Measurements from ENCODE around the gene KIRREL3. TPM values are rescaled to one million over a fixed set of nuclear protein-coding genes. Genes with fewer than 3 reads are reported as not detected.

Gene KIRREL3
- total and polyA plus RNA-seq, 9 of the 15 experiments (the other 6 are each of a cell fraction or from before 2014, with no cell fraction given), result 0.04 to 0.10 TPM; not detected in 7

GRCh38 chr11:127027000-127027399 lies 26.4 kb upstream of the KIRREL3 start (continued):
- no peak for TF ChIP-seq RBM34 (IDR thresholded peaks at IDR 0.05; ENCODE audit: borderline replicate concordance, insufficient read depth, low read length)
- no peak for TF ChIP-seq PTRF (tag; IDR thresholded peaks at IDR 0.05)
- no peak for TF ChIP-seq ASH1L (IDR thresholded peaks at IDR 0.05; ENCODE audit: borderline replicate concordance, low read depth, partially characterized antibody)
- TF ChIP-seq E2F6 (IDR thresholded peaks at IDR 0.05; ENCODE audit: borderline replicate concordance in 1 of 2, extremely low read depth in 1 of 2, insufficient read depth in 1 of 2, insufficient read length in 1 of 2, low read depth in 1 of 2, low read length in 1 of 2, poor library complexity in 1 of 2, severe bottlenecking in 1 of 2), result no peak
- TF ChIP-seq DDX20 (tag; IDR thresholded peaks at IDR 0.05; ENCODE audit: low read depth), result no peak
- TF ChIP-seq ZFP91 (CRISPR knock-in tag; IDR thresholded peaks at IDR 0.05), result no peak
- TF ChIP-seq TCF7L2 (IDR thresholded peaks at IDR 0.05; ENCODE audit: low read depth, low read length), result no peak

GRCh38 chr11:127023991-127024390 lies 23.4 kb upstream of the KIRREL3 start:
- FAIRE-seq (no peak), ATAC-seq (no peak), DNase-seq (ENCODE audit: extremely low read depth in 1 of 4, low spot score in 3 of 4) (no peak)
- WGBS (ENCODE audit: insufficient coverage, low coverage, missing lambda C conversion rate), result 0% methylated on average over 2 of the region's 2 CpGs
- POLR2A ChIA-PET, result no interaction called here
- in situ Hi-C loops (cut with MboI) (no loop called here), intact Hi-C loops (cut with micrococcal nuclease) (no loop called here)
- H2AFZ ChIP-seq (ENCODE audit: low read depth, low read length), result no peak overlapping the region
- no peaks in the 10 kb centered on the region for H3K27me3 ChIP-seq (ENCODE audit: control insufficient read depth in 2 of 2, insufficient read depth in 2 of 2, low read length in 2 of 2)
- no peaks in the 10 kb centered on the region for H3K9me3 ChIP-seq (replicated peaks; ENCODE audit: control insufficient read depth, insufficient read depth, low read depth, low read length)
- no peak overlapping the region for H3K4me3 ChIP-seq
- TF ChIP-seq FUS (optimal IDR thresholded peaks at IDR 0.05; ENCODE audit: low read depth, low read length), result no peak
- no peak for TF ChIP-seq CAMTA2 (CRISPR knock-in tag; conservative IDR thresholded peaks at IDR 0.05)
- no peak for TF ChIP-seq NR3C1 (CRISPR knock-in tag; IDR thresholded peaks at IDR 0.05)
- no peak for TF ChIP-seq DMBX1 (CRISPR knock-in tag; IDR thresholded peaks at IDR 0.05; ENCODE audit: borderline replicate concordance)
- no peak overlapping the region for H3K4me2 ChIP-seq (ENCODE audit: insufficient read depth, low read length)
- H3K27ac ChIP-seq (ENCODE audit: extremely low read depth, low read depth, low read length), result no peak overlapping the region
- no peaks in the 10 kb centered on the region for H3K4me1 ChIP-seq (replicated peaks in 1 of 2; ENCODE audit: control insufficient read depth in 2 of 2, insufficient read depth in 2 of 2, low read length in 2 of 2)
- BruUV-seq (replicated peaks), result no TSS peak
- H3K36me3 ChIP-seq (ENCODE audit: control insufficient read depth, insufficient read depth, low read length), result no peaks in the 10 kb centered on the region
- no peaks in the 10 kb centered on the region for H3K79me2 ChIP-seq (ENCODE audit: control insufficient read depth, insufficient read depth, low read length)
- H3K9ac ChIP-seq (ENCODE audit: insufficient read depth in 1 of 2, low read depth in 2 of 2, low read length in 2 of 2), result no peak overlapping the region
- H4K20me1 ChIP-seq (replicated peaks; ENCODE audit: control insufficient read depth, insufficient read depth, low read length), result no peaks in the 10 kb centered on the region
- H3K9me1 ChIP-seq (ENCODE audit: control insufficient read depth, insufficient read depth, low read length), result no peaks in the 10 kb centered on the region
- CTCF ChIA-PET (ENCODE audit: low intra/inter-chr PET ratio), result no interaction called here

Data from K562 (cell line).